Thyroid gland (tissue), 4 donors: Measurements from ENCODE around the gene MYO9B.

Experiments used
- CTCF ChIP-seq, 6 experiments: fragments of 200-600 bp in 3 of 6; fragments of 450-650 bp in 3 of 6; sonication (generic) in 3 of 6; IDR thresholded peaks; one replicate each; pipeline ENCODE4 v1.5.1; 2016 to 2019; ENCODE audit warnings: antibody characterized with exemption in 6 of 6, mild to moderate bottlenecking in 2 of 6, inconsistent platforms in 1 of 6, moderate library complexity in 1 of 6
- POLR2A ChIP-seq, 2 donors: fragments of 450-650 bp; IDR thresholded peaks; one replicate each; pipeline ENCODE4 v1.6.1; 2017; ENCODE audit warnings: antibody characterized with exemption in 2 of 2, mild to moderate bottlenecking in 2 of 2, moderate library complexity in 1 of 2

- TF ChIP-seq POLR2A (IDR thresholded peaks at IDR 0.05) (no peak), CTCF (IDR thresholded peaks at IDR 0.05) (no peak)
Measured at GRCh38 chr19:17156296-17156946, 80.8 kb downstream of the MYO9B start.
